GM23338 (cell line): ENCODE results near the gene CNIH1.

ENCODE experiments used
- EZH2 ChIP-seq: fragments of 200-600 bp; sonication (generic); IDR thresholded peaks from one replicate; pipeline ENCODE4 v1.8.0; 2017; ENCODE audit warnings: antibody characterized with exemption, mild to moderate bottlenecking, low read depth; ENCODE audit not compliant: unreplicated experiment
- EZH2phosphoT487 ChIP-seq: fragments of 200-600 bp; sonication (generic); IDR thresholded peaks from one replicate; pipeline ENCODE4 v1.8.1; 2018; ENCODE audit warnings: antibody characterized with exemption; ENCODE audit not compliant: unreplicated experiment
- POLR2AphosphoS5 ChIP-seq: IDR thresholded peaks from 2 replicates; pipeline ENCODE4 v1.6.1; 2016; ENCODE audit warnings: antibody characterized with exemption, low read depth
- ZNF114 ChIP-seq: fragments of 250-450 bp; sonication (Bioruptor Pico); IDR thresholded peaks from 2 replicates; pipeline ENCODE4 v1.5.0; 2020; ENCODE audit warnings: mild to moderate bottlenecking, moderate library complexity
- ZNF331 ChIP-seq: fragments of 250-450 bp; sonication (Bioruptor Pico); IDR thresholded peaks from 2 replicates; pipeline ENCODE4 v1.5.0; 2020; ENCODE audit warnings: low read depth, mild to moderate bottlenecking, moderate library complexity
- TF ChIP-seq, protein P1 (sequence below), 2 experiments: fragments of 200-600 bp in 1 of 2; sonication (generic) in 1 of 2; conservative IDR thresholded peaks; 2 replicates each; pipeline versions ENCODE4 v1.5.1 to v1.6.1; 2016 to 2017; ENCODE audit warnings: antibody characterized with exemption in 2 of 2, low read depth in 2 of 2, mild to moderate bottlenecking in 2 of 2, moderate library complexity in 1 of 2
- TF ChIP-seq, protein P2 (sequence below): IDR thresholded peaks from one replicate; pipeline ENCODE4 v1.6.1; 2018; ENCODE audit warnings: antibody characterized with exemption; ENCODE audit not compliant: unreplicated experiment

DNA sequence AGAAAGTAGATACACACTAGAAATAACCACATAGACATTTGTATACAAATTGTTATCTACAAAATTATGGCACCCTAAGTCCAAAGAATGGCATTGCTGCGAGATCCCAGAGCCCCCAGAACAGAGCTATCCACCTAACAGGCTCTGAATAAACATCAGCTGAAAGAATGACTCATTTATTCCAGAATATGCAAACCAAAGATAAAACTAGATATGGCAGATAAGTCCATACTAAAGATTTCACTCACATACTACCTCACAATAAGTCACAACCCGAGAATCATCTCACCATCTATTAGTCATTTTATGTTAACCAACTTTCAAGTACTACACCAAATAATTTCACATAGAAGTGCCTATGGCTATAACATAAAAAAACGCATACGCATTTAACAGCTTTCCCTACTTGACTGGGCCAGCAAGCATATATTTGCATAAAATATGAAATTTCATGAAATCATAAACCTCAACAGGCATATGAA lies 5.6 kb downstream of the CNIH1 start:
- TF ChIP-seq EZH2 (no peak), ZNF331 (no peak), POLR2AphosphoS5 (no peak), EZH2phosphoT487 (no peak), ZNF114 (CRISPR knock-in tag) (no peak)
- TF ChIP-seq, protein P1, sequence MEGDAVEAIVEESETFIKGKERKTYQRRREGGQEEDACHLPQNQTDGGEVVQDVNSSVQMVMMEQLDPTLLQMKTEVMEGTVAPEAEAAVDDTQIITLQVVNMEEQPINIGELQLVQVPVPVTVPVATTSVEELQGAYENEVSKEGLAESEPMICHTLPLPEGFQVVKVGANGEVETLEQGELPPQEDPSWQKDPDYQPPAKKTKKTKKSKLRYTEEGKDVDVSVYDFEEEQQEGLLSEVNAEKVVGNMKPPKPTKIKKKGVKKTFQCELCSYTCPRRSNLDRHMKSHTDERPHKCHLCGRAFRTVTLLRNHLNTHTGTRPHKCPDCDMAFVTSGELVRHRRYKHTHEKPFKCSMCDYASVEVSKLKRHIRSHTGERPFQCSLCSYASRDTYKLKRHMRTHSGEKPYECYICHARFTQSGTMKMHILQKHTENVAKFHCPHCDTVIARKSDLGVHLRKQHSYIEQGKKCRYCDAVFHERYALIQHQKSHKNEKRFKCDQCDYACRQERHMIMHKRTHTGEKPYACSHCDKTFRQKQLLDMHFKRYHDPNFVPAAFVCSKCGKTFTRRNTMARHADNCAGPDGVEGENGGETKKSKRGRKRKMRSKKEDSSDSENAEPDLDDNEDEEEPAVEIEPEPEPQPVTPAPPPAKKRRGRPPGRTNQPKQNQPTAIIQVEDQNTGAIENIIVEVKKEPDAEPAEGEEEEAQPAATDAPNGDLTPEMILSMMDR (conservative IDR thresholded peaks at IDR 0.05; ENCODE audit: low read depth in 2 of 2): no peak
- TF ChIP-seq, protein P2, sequence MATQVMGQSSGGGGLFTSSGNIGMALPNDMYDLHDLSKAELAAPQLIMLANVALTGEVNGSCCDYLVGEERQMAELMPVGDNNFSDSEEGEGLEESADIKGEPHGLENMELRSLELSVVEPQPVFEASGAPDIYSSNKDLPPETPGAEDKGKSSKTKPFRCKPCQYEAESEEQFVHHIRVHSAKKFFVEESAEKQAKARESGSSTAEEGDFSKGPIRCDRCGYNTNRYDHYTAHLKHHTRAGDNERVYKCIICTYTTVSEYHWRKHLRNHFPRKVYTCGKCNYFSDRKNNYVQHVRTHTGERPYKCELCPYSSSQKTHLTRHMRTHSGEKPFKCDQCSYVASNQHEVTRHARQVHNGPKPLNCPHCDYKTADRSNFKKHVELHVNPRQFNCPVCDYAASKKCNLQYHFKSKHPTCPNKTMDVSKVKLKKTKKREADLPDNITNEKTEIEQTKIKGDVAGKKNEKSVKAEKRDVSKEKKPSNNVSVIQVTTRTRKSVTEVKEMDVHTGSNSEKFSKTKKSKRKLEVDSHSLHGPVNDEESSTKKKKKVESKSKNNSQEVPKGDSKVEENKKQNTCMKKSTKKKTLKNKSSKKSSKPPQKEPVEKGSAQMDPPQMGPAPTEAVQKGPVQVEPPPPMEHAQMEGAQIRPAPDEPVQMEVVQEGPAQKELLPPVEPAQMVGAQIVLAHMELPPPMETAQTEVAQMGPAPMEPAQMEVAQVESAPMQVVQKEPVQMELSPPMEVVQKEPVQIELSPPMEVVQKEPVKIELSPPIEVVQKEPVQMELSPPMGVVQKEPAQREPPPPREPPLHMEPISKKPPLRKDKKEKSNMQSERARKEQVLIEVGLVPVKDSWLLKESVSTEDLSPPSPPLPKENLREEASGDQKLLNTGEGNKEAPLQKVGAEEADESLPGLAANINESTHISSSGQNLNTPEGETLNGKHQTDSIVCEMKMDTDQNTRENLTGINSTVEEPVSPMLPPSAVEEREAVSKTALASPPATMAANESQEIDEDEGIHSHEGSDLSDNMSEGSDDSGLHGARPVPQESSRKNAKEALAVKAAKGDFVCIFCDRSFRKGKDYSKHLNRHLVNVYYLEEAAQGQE: no peak
